WTC11 (cell line): Measurements from ENCODE around the gene HMCN1. TPM values are rescaled to one million over a fixed set of nuclear protein-coding genes. Genes with fewer than 3 reads are reported as not detected.

Experiments used
- ATAC-seq: fragments of 200-7000 bp; cut with Tn5 transposase; 2 replicates; pipeline ENCODE4 v1.10.0; 2021; ENCODE audit warnings: mild to moderate bottlenecking, moderate library complexity
- CTCF ChIA-PET: fragments of 300-600 bp; sonication (Branson Sonifier 250); formaldehyde crosslinking; loops from one replicate; lab custom pipeline; 2021; ENCODE audit warnings: antibody characterized with exemption; lab: Charles Lee
- POLR2A ChIA-PET: fragments of 350-600 bp; sonication (Branson Sonifier 250); formaldehyde crosslinking; loops from one replicate; lab custom pipeline; 2021; ENCODE audit warnings: antibody characterized with exemption; lab: Charles Lee
- DNase-seq: peaks from one replicate; pipeline ENCODE4 v3.0.0; 2021; ENCODE audit warnings: low spot score
- H3K27ac Mint-ChIP-seq: 2 replicates; pipeline ENCODE4 v1.8.0; 2021; ENCODE audit warnings: mixed read lengths
- H3K27me3 Mint-ChIP-seq: 2 replicates; pipeline ENCODE4 v1.8.0; 2021; ENCODE audit warnings: low read depth, mild to moderate bottlenecking, moderate library complexity, mixed read lengths
- H3K36me3 Mint-ChIP-seq: 2 replicates; pipeline ENCODE4 v1.8.0; 2021; ENCODE audit warnings: mixed read lengths
- H3K4me1 Mint-ChIP-seq: 2 replicates; pipeline ENCODE4 v1.8.0; 2022; ENCODE audit warnings: mixed read lengths
- H3K4me3 Mint-ChIP-seq: 2 replicates; pipeline ENCODE4 v1.8.0; 2021; ENCODE audit warnings: mild to moderate bottlenecking, moderate library complexity, mixed read lengths
- H3K9me3 Mint-ChIP-seq: 2 replicates; pipeline ENCODE4 v1.8.0; 2021; ENCODE audit warnings: mixed read lengths
- ATF3 ChIP-seq: sonication (generic); formaldehyde crosslinking; conservative IDR thresholded peaks from 2 replicates; pipeline ENCODE4 v1.8.1; 2022; ENCODE audit warnings: mild to moderate bottlenecking, missing genetic modification reagents
- CREM ChIP-seq: sonication (generic); formaldehyde crosslinking; IDR thresholded peaks from 2 replicates; pipeline ENCODE4 v1.8.1; 2022; ENCODE audit warnings: mild to moderate bottlenecking, missing genetic modification reagents, moderate library complexity
- ERG ChIP-seq: fragments of 250-450 bp; sonication (Bioruptor Pico); IDR thresholded peaks from 2 replicates; pipeline ENCODE4 v1.8.0; 2021; ENCODE audit warnings: mild to moderate bottlenecking
- FOXJ3 ChIP-seq: sonication (generic); formaldehyde crosslinking; IDR thresholded peaks from 2 replicates; pipeline ENCODE4 v1.9.0; 2021; ENCODE audit warnings: missing genetic modification reagents, mild to moderate bottlenecking, borderline replicate concordance
- HMGXB4 ChIP-seq: sonication (generic); formaldehyde crosslinking; IDR thresholded peaks from 2 replicates; pipeline ENCODE4 v1.8.1; 2023; ENCODE audit warnings: mild to moderate bottlenecking, moderate library complexity, missing genetic modification reagents
- MLX ChIP-seq: sonication (generic); formaldehyde crosslinking; IDR thresholded peaks from 2 replicates; pipeline ENCODE4 v1.8.1; 2023; ENCODE audit warnings: mild to moderate bottlenecking, missing genetic modification reagents, moderate library complexity
- NFATC4 ChIP-seq: fragments of 250-450 bp; sonication (Bioruptor Pico); IDR thresholded peaks from 2 replicates; pipeline ENCODE4 v1.9.0; 2021; ENCODE audit warnings: mild to moderate bottlenecking
- NFE2L1 ChIP-seq: sonication (generic); formaldehyde crosslinking; IDR thresholded peaks from 2 replicates; pipeline ENCODE4 v1.8.1; 2023; ENCODE audit warnings: missing genetic modification reagents
- NR3C1 ChIP-seq: sonication (generic); formaldehyde crosslinking; conservative IDR thresholded peaks from 2 replicates; pipeline ENCODE4 v1.8.1; 2023; ENCODE audit warnings: low read depth, mild to moderate bottlenecking, missing genetic modification reagents
- SP1 ChIP-seq: sonication (generic); formaldehyde crosslinking; conservative IDR thresholded peaks from 2 replicates; pipeline ENCODE4 v1.8.1; 2022; ENCODE audit warnings: missing genetic modification reagents
- USF1 ChIP-seq: sonication (generic); formaldehyde crosslinking; IDR thresholded peaks from 2 replicates; pipeline ENCODE4 v1.8.0; 2022; ENCODE audit warnings: mild to moderate bottlenecking, missing genetic modification reagents
- ZNF281 ChIP-seq: sonication (generic); formaldehyde crosslinking; IDR thresholded peaks from 2 replicates; pipeline ENCODE4 v1.8.0; 2023; ENCODE audit warnings: mild to moderate bottlenecking, missing genetic modification reagents
- ZNF396 ChIP-seq: fragments of 250-450 bp; sonication (Bioruptor Pico); IDR thresholded peaks from 2 replicates; pipeline ENCODE4 v1.8.0; 2021; ENCODE audit warnings: mild to moderate bottlenecking, moderate library complexity, borderline replicate concordance
- ZNF425 ChIP-seq: fragments of 250-450 bp; sonication (Bioruptor Pico); conservative IDR thresholded peaks from 2 replicates; pipeline ENCODE4 v1.9.0; 2021; ENCODE audit warnings: mild to moderate bottlenecking
- ZNF532 ChIP-seq: fragments of 250-450 bp; sonication (Bioruptor Pico); IDR thresholded peaks from 2 replicates; pipeline ENCODE4 v1.9.0; 2021; ENCODE audit warnings: mild to moderate bottlenecking, borderline replicate concordance
- total RNA-seq: library from RNA; stranded (reverse); gene quantifications from 3 replicates; pipeline ENCODE4 v1.2.3, GENCODE V29; 2021

The HMCN1 gene
- total RNA-seq, 1 experiment from 2014 or later = 5.6 TPM

- ChIA-PET POLR2A (no interaction called here), CTCF (no interaction called here)
- DNase-seq = no peak
- H3K27me3 Mint-ChIP-seq = no peaks in the 10 kb centered on the region
- H3K4me3 Mint-ChIP-seq = no peak overlapping the region
- H3K36me3 Mint-ChIP-seq = no peaks in the 10 kb centered on the region; the same call in 1 of the 2 replicates
- TF ChIP-seq USF1 (CRISPR knock-in tag) = no peak
- no peak for TF ChIP-seq NFE2L1 (CRISPR knock-in tag)
- TF ChIP-seq ZNF532 (CRISPR knock-in tag) = no peak
- no peak for TF ChIP-seq HMGXB4
- no peaks in the 10 kb centered on the region for H3K9me3 Mint-ChIP-seq
- H3K4me1 Mint-ChIP-seq = no peaks in the 10 kb centered on the region
- H3K27ac Mint-ChIP-seq = no peak overlapping the region
- ATAC-seq = no peak
Measured at GRCh38 chr1:186022184-186022583, 288.0 kb downstream of the HMCN1 start.

GRCh38 chr1:186026946-186027345, 292.8 kb downstream of the HMCN1 start:
- Mint-ChIP-seq H3K36me3 (peaks cover 8% of the 10 kb centered on the region), H3K4me1 (no peaks in the 10 kb centered on the region), H3K27me3 (no peaks in the 10 kb centered on the region), H3K9me3 (peaks cover 24% of the 10 kb centered on the region), H3K4me3 (no peak overlapping the region)
- no peak for DNase-seq
- ChIA-PET POLR2A (no interaction called here), CTCF (no interaction called here)
- no peak for ATAC-seq
- TF ChIP-seq FOXJ3 (CRISPR knock-in tag) (no peak), SP1 (CRISPR knock-in tag) (no peak), NFATC4 (CRISPR knock-in tag) (no peak), ZNF281 (no peak)
- TF ChIP-seq, all 79 proteins: peak for 0
- no peak overlapping the region for H3K27ac Mint-ChIP-seq

- DNase-seq (no peak), ATAC-seq (no peak)
- CTCF ChIA-PET = no interaction called here
- H3K4me3 Mint-ChIP-seq = no peak overlapping the region
- H3K36me3 Mint-ChIP-seq = peaks cover 12% of the 10 kb centered on the region
- POLR2A ChIA-PET = no interaction called here
- peaks cover 28% of the 10 kb centered on the region for H3K9me3 Mint-ChIP-seq
- no peak overlapping the region for H3K27ac Mint-ChIP-seq
- no peaks in the 10 kb centered on the region for H3K4me1 Mint-ChIP-seq
- H3K27me3 Mint-ChIP-seq = no peaks in the 10 kb centered on the region
- TF ChIP-seq ZNF396 (CRISPR knock-in tag) (no peak), CREM (no peak), MLX (CRISPR knock-in tag) (no peak), ERG (CRISPR knock-in tag) (no peak), ZNF425 (CRISPR knock-in tag) (no peak), ATF3 (no peak), HMGXB4 (no peak), NR3C1 (CRISPR knock-in tag) (no peak)
Measured at GRCh38 chr1:186027621-186028020, 293.4 kb downstream of the HMCN1 start.
